ENCODE results near the gene MARK3. TPM values are rescaled to one million over a fixed set of nuclear protein-coding genes. Genes with fewer than 3 reads are reported as not detected.

MARK3 gene
- total RNA-seq, 1 experiment from 2014 or later, result 61.9 TPM

GRCh38 chr14:103485504-103485903 lies 100.3 kb downstream of the MARK3 start:
- no peak for DNase-seq (ENCODE audit: low read depth)

- DNase-seq (ENCODE audit: low read depth), result no peak
Measured at GRCh38 chr14:103488071-103488470, 102.9 kb downstream of the MARK3 start.

DNA sequence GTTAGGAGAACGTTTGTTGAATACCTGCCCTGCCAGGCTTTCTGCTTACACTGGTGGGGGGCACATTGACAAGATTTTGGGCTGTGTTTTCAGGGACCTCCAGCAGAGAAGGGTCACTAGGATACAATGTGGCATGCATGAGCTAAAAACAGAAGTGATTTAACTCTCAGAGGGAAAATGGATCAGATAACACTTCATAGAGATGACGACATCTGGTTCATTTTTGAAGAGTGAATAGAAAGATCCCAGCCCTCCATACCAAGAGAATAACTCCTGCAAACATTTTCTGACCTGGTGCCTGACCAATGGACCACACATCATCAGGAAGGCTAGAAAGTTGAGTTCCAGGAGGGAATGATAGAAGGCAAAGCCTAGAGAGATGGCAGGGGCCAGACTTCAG lies 103.7 kb downstream of the MARK3 start:
- no peak for DNase-seq (ENCODE audit: low read depth)

GRCh38 chr14:103489621-103490020 lies 104.4 kb downstream of the MARK3 start:
- DNase-seq (ENCODE audit: low read depth), result no peak

DNA sequence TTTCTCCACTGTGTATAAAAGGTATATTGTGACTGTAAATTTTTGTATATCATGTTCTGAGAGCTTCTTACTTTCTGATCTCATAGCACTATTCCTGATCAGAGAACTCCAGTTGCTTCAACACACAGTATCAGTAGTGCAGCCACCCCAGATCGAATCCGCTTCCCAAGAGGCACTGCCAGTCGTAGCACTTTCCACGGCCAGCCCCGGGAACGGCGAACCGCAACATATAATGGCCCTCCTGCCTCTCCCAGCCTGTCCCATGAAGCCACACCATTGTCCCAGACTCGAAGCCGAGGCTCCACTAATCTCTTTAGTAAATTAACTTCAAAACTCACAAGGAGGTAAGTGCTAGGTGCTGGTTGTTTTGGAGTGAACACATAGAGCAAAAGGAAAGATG lies 106.5 kb downstream of the MARK3 start:
- DNase-seq (ENCODE audit: low read depth), result no peak

DNA sequence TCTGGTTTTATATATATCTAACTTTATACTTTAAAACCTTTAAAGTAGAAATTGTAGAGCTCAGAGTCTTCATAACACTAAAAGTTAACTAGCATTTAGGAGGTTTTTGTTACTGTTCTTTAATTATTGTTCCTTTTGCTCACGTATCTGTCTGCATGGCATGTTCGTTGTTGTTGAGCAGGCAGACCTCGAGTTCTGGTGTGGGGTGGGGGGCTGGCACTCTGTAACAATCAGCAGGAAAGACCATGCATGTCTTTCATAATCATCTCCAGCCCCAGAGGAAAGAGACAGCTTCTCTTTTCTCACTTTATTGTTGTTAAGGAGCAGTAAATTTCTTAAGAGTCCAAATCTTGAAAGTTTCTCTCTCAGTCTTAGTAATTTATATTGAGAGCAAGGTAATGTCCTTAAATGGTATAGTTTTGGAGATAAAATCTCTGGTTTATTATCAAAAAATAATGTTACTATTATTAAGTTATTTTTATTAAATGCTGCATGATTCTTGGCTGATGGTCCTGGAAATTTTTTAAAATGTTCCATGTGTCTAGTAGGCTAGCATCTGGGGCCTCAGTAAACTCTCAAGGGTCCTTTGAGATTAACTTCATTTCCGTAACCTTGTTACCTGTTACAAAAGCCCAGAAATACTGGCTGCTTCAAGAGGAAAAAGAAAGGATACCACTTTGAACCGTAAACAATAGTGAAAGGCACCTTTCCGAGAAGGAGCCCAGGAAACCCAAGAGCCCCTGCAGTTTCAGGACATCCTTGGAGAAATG lies 107.1 kb downstream of the MARK3 start:
- DNase-seq (ENCODE audit: low read depth), result no peak

DNA sequence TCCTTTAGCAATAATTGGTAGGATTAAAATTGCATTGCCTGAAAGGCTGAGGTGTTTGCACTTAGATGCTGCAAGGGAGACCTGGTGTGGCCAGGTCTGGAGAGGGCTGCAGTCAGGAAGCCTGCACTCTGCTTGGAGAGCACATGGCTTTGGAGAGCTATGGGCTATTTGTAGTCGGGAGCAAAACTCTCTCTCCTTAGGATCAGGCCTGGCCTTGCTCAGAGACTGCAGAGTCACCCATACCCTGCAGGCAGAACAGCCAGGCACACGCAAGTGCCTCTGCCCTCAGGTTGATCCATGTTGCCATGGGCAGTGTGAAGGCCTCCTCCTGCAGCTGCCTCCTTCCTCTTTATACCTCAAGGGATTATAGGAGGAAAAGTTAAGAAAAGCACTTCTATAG lies 110.6 kb downstream of the MARK3 start:
- no peak for DNase-seq (ENCODE audit: low read depth)

DNA sequence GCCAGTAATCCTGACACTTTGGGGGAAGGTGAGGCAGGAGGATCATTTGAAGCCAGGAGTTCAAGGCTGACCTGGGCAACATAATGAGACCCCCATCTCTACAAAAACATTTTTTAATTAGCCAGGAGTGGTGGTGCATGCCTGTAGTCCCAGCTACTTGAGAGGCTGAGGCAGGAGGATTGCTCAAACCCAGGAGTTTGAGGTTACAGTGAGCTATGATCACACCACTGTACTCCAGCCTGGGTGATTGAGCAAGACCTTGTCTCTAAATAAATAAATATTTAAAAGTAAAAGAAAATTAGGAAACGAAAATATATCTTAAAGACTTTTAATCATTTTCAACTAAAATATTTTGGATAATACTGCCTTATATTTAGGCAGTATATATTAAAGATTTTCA lies 111.6 kb downstream of the MARK3 start:
- DNase-seq (ENCODE audit: low read depth), result no peak

- DNase-seq (ENCODE audit: low read depth), result no peak
Measured at GRCh38 chr14:103499709-103500108, 114.5 kb downstream of the MARK3 start.

- DNase-seq (ENCODE audit: low read depth), result peak; percentile 52
Measured at GRCh38 chr14:103500148-103500990, 115.2 kb downstream of the MARK3 start.

DNA sequence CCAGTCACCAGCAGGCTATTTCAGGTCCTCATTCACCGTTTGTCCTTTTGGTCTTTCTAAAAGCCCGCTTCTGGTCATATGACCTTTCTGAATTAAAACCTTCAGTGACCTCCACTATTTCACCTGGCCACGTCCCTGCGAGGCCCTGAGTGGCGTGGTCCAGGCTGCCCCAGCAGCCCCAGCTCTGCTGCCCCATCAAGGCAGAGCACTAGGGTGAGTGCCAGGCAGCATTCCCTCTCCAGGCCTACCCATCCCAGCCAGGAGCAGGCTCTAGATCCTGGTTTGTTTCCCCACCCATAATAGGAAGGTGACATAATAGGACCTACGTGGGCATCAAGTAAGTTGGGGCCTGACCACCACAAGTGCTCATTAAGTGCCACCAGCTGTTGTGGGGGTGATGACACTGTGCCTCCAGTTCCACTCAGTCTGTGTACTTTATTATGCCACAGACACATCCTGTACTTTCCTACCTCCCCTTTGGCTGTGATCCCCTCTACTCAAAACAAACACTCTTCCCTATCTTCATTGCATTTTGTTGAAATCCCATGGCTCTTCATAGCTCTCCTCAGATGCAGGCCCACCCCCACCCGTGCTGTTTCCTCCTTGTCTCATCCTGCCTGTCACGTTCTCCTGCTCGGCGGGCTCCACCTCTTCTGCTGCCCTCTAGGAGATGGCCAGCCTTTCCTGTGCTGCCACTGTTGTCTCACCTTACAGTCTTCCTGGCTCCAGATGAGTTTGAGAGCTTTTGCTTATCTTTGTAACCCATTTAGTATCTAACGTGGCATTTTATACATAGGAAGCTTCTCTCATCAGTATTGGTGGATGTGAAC lies 116.0 kb downstream of the MARK3 start:
- DNase-seq (ENCODE audit: low read depth), result no peak

DNA sequence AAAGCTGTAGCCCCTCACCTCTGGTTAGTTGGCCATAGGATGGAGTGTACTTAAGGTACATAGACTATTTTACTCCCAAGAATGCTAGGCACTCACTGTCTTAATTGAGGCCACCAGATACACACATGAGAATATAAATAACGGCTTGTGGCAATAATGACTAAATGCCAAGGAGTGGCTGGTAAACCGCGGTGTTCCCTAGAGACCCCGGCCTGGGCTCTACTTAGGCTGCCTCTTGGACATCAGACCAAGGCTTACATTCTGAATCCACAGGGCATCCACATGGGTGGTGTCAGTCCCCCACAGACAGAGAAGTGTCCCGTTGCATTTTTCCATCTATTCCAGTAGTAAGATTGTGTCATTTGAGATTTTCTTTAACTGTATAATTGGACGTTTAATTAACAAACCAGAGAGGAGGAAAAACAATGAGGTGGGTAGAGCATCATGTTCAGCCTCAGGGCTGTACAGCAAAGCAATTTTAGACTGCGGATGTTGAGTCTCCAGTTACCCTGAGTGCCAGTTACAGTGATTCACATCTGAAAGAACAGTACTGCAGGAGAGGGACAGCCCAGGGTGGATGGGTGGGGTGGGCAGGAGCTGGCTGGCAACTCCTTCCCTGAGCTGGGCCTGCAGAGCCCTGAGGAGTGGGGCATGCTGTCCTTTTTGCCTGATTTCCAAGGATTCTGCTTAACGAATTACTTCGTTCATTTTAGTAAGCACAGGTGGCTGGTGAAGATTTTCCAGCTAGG lies 116.9 kb downstream of the MARK3 start:
- no peak for DNase-seq (ENCODE audit: low read depth)

GRCh38 chr14:103502877-103503276 lies 117.7 kb downstream of the MARK3 start:
- DNase-seq (ENCODE audit: low read depth), result no peak

DNA sequence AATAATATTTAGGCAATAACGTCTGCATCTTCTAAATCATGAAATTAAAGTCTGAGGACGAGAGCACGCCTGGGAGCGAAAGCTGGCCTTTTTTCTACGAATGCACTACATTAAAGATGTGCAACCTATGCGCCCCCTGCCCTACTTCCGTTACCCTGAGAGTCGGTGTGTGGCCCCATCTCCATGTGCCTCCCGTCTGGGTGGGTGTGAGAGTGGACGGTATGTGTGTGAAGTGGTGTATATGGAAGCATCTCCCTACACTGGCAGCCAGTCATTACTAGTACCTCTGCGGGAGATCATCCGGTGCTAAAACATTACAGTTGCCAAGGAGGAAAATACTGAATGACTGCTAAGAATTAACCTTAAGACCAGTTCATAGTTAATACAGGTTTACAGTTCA lies 118.1 kb downstream of the MARK3 start:
- no peak for DNase-seq (ENCODE audit: low read depth)

DNA sequence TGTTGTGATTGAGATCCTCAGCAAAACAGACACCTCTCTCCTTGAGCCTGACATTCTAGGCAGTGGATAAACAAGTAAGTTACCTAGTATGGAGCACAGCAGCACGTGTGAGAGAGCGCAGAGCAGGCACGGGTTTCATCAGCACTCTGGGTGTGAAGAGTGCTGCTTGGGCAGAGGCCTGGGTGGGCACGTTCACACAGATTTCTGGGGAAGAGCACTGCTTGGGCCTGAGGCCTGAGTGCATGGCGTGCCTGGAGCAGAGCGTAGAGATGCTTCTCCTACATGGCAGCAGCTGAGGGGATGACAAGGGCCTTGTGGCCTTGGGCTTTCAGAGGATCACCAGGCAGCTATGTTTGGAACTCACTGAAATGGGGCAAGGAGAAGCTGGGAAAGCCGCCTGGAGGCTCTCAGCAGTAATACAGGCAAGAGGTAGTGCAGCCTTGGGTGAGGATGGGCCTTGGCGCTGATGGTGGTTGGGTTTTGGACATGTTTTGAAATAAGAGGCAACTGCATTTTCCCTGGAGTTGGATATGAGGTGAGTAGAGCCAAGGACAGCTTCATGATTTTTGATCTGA lies 119.9 kb downstream of the MARK3 start:
- DNase-seq (ENCODE audit: low read depth), result no peak

DNA sequence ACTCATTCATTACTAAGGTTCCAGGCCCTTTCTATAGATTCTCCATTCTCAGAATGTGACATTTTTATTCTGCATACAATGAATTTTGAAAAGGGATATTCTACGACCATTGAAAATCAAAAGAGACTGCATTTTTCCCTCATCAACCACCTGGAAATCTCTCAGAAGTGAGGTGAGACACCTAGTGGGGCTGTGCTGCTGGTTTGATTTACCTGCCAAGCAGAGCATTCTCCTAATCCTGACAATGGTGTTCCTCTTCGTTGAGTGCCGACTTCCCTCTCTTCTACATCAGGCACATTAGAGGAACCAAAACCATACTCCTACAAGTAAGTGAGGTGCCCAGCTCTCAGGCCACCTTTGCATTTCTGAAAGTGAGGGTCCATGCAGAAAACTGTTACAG lies 122.5 kb downstream of the MARK3 start:
- no peak for DNase-seq (ENCODE audit: low read depth)

GRCh38 chr14:103508521-103509329 lies 123.5 kb downstream of the MARK3 start:
- DNase-seq (ENCODE audit: low read depth), result no peak

- no peak for DNase-seq (ENCODE audit: low read depth)
Measured at GRCh38 chr14:103509864-103510723, 124.9 kb downstream of the MARK3 start.
